Peyer's patch (tissue), 4 donors: ENCODE results near the gene UGCG.

ENCODE experiments used
- CTCF ChIP-seq, 6 experiments: fragments of 450-650 bp in 4 of 6; fragments of 200-600 bp in 2 of 6; sonication (generic) in 1 of 6; IDR thresholded peaks; one replicate each; pipeline ENCODE4 v1.5.1; 2017 to 2019; ENCODE audit warnings: antibody characterized with exemption in 6 of 6, mild to moderate bottlenecking in 3 of 6, moderate library complexity in 1 of 6
- POLR2A ChIP-seq, 2 donors: fragments of 450-650 bp; IDR thresholded peaks; one replicate each; pipeline ENCODE4 v1.5.1; 2017; ENCODE audit warnings: antibody characterized with exemption in 2 of 2, mild to moderate bottlenecking in 2 of 2, moderate library complexity in 2 of 2

GRCh38 chr9:111957856-111958631 lies 61.4 kb downstream of the UGCG start:
- TF ChIP-seq POLR2A (IDR thresholded peaks at IDR 0.05) (no peak), CTCF (IDR thresholded peaks at IDR 0.05) (no peak)
